T-helper 2 cell treated with Interferon-gamma antibody and Interleukin-4, amounts not matched to agents 100 ng/mL and 5 ng/mL, for 36 hours (primary cell): ENCODE results near the gene EMB. TPM values are rescaled to one million over a fixed set of nuclear protein-coding genes. Genes with fewer than 3 reads are reported as not detected.

ENCODE experiments used
- total RNA-seq: library from RNA; stranded (reverse); gene quantifications from 2 replicates; pipeline ENCODE4 v1.2.3, GENCODE V29; 2022

Gene EMB
- total RNA-seq, 1 donor from 2014 or later, result 138 TPM

Other genes starting within 250 kb of the EMB start
- 62.9 and 66.3 TPM in 2 replicates for gene PARP8, start 225.3 kb upstream of the EMB start, total RNA-seq